HG03066 (cell line): Measurements from ENCODE around the gene ZMYND15.

Experiments used
- ATAC-seq: cut with Tn5 transposase; IDR thresholded peaks from one replicate; pipeline ENCODE4 v1.9.1; 2021; ENCODE audit warnings: low read depth; ENCODE audit not compliant: unreplicated experiment

ZMYND15 gene

GRCh38 chr17:4780325-4780955 is 40.8 kb downstream of the ZMYND15 start:
- no peak for ATAC-seq

GRCh38 chr17:4782652-4783051 is 43.0 kb downstream of the ZMYND15 start:
- ATAC-seq, result no peak

- ATAC-seq, result no peak
Observed at GRCh38 chr17:4785311-4786105, 45.9 kb downstream of the ZMYND15 start.

- no peak for ATAC-seq
Observed at GRCh38 chr17:4786106-4786511, 46.5 kb downstream of the ZMYND15 start, which contains the start of gene VMO1. Gene VMO1, minus strand, starts transcription at chr17:4786364. Its CDS starts 12 bp downstream, at chr17:4786352.

- no peak for ATAC-seq
Observed at GRCh38 chr17:4786516-4786915, 46.9 kb downstream of the ZMYND15 start.

GRCh38 chr17:4788159-4788806 is 48.6 kb downstream of the ZMYND15 start:
- ATAC-seq, result no peak

GRCh38 chr17:4788807-4789700 is 49.4 kb downstream of the ZMYND15 start, which contains the start of gene GLTPD2:
Gene GLTPD2, plus strand, starts transcription at chr17:4788964. Its CDS starts 48 bp downstream, at chr17:4789012.
- ATAC-seq, result no peak

GRCh38 chr17:4789701-4789950 is 50.0 kb downstream of the ZMYND15 start:
- no peak for ATAC-seq

GRCh38 chr17:4789951-4790704 is 50.5 kb downstream of the ZMYND15 start:
- ATAC-seq, result peak; percentile 87

- ATAC-seq, result no peak
Observed at GRCh38 chr17:4790705-4791088, 51.1 kb downstream of the ZMYND15 start.

- ATAC-seq, result no peak
Observed at GRCh38 chr17:4795168-4795567, 55.5 kb downstream of the ZMYND15 start.
